ENCODE measurements around the gene IFITM5.

DNA sequence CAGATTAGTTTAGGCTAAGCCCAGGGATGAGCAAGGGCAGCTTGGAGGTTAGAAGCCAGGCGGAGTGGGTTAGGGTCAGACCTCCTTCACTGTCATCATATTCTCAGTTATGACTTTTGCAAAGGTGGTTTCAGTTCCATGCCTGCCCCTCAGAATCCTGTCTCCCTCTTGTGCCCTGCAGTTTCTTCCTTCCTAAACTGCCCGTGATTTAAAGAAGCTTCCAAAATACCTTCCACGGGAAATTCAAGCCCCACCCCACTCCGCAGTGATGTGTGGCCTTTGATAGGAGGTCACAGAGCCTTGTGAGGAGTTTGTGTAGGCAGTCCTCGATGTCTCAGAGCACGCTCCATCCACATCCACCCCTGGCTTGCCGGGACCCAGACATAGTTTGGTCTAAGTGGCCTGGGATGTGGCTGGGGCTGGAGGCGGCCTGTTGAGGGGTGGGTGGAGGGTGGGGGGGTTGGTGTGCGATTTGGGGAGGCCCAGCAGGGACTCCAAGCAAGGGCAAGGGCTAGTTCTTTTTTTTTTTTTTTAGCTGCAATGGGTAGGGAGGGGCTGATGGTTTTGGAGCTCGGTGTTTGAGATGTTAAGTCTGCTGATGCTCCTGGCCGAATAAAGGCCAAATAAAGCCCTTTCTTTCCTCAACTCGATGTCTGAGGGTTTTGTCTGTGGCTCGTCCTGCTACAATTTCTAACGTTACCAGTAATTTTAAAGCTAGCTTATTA lies 12.9 kb upstream of the IFITM5 start:
- TF ChIP-seq, protein P1, sequence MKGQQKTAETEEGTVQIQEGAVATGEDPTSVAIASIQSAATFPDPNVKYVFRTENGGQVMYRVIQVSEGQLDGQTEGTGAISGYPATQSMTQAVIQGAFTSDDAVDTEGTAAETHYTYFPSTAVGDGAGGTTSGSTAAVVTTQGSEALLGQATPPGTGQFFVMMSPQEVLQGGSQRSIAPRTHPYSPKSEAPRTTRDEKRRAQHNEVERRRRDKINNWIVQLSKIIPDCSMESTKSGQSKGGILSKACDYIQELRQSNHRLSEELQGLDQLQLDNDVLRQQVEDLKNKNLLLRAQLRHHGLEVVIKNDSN (IDR thresholded peaks at IDR 0.05): no peak
- TF ChIP-seq TAF1 (IDR thresholded peaks at IDR 0.05; ENCODE audit: low read depth) (no peak), CREB1 (IDR thresholded peaks at IDR 0.05; ENCODE audit: low read depth) (no peak)
- TF ChIP-seq, protein P2, sequence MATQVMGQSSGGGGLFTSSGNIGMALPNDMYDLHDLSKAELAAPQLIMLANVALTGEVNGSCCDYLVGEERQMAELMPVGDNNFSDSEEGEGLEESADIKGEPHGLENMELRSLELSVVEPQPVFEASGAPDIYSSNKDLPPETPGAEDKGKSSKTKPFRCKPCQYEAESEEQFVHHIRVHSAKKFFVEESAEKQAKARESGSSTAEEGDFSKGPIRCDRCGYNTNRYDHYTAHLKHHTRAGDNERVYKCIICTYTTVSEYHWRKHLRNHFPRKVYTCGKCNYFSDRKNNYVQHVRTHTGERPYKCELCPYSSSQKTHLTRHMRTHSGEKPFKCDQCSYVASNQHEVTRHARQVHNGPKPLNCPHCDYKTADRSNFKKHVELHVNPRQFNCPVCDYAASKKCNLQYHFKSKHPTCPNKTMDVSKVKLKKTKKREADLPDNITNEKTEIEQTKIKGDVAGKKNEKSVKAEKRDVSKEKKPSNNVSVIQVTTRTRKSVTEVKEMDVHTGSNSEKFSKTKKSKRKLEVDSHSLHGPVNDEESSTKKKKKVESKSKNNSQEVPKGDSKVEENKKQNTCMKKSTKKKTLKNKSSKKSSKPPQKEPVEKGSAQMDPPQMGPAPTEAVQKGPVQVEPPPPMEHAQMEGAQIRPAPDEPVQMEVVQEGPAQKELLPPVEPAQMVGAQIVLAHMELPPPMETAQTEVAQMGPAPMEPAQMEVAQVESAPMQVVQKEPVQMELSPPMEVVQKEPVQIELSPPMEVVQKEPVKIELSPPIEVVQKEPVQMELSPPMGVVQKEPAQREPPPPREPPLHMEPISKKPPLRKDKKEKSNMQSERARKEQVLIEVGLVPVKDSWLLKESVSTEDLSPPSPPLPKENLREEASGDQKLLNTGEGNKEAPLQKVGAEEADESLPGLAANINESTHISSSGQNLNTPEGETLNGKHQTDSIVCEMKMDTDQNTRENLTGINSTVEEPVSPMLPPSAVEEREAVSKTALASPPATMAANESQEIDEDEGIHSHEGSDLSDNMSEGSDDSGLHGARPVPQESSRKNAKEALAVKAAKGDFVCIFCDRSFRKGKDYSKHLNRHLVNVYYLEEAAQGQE (IDR thresholded peaks at IDR 0.05; ENCODE audit: low read depth): no peak
